Mucosa of gallbladder (tissue), 1 donor: ENCODE data around the gene THAP9. TPM values are rescaled to one million over a fixed set of nuclear protein-coding genes. Genes with fewer than 3 reads are reported as not detected.
"Not testable (repeated sequence)": the region's sequence is repeated elsewhere in the genome, so short reads cannot be mapped to it uniquely, and the experiment has no call there.

Experiments
- DNase-seq: peaks from one replicate; pipeline ENCODE4 v3.0.0-alpha.2; 2020; ENCODE audit warnings: low spot score
- total RNA-seq: library from RNA; stranded (reverse); gene quantifications from one replicate; pipeline ENCODE4 v1.2.1, GENCODE V29; 2021
- donor health status: DM: no; HTN: no; CAD: no.

The THAP9 gene
- 2.8 TPM for total RNA-seq

- DNase-seq: peak; percentile 99
These were observed at the start of gene THAP9 for GRCh38 chr4:82900411-82901182. Gene THAP9 (plus strand): TSS chr4:82900735. CDS start chr4:82900803, 68 bp downstream.

GRCh38 chr4:82851318-82851717 lies 49.2 kb upstream of the THAP9 start:
- DNase-seq: no peak

- DNase-seq: no peak
These were observed 48.4 kb upstream of the THAP9 start for GRCh38 chr4:82851885-82852750.

- DNase-seq: no peak
These were observed 47.7 kb upstream of the THAP9 start for GRCh38 chr4:82852751-82853285.

- not testable (repeated sequence) for DNase-seq
These were observed 40.0 kb upstream of the THAP9 start for GRCh38 chr4:82860487-82860886.

- no peak for DNase-seq
These were observed 39.0 kb upstream of the THAP9 start for GRCh38 chr4:82861529-82861928.

- DNase-seq: no peak
These were observed 36.1 kb upstream of the THAP9 start for GRCh38 chr4:82864336-82864979.

- DNase-seq: no peak
These were observed 34.9 kb upstream of the THAP9 start for GRCh38 chr4:82865592-82865991.

- not testable (repeated sequence) for DNase-seq
These were observed 34.5 kb upstream of the THAP9 start for GRCh38 chr4:82866033-82866432.

GRCh38 chr4:82866706-82867385 lies 33.7 kb upstream of the THAP9 start:
- no peak for DNase-seq

- no peak for DNase-seq
These were observed 32.0 kb upstream of the THAP9 start for GRCh38 chr4:82868572-82868971.

- no peak for DNase-seq
These were observed 15.1 kb upstream of the THAP9 start for GRCh38 chr4:82885410-82885809.

GRCh38 chr4:82886147-82886942 lies 14.2 kb upstream of the THAP9 start:
- no peak for DNase-seq

- DNase-seq: no peak
These were observed 11.2 kb upstream of the THAP9 start for GRCh38 chr4:82889287-82889686.

GRCh38 chr4:82890528-82890900 lies 10.0 kb upstream of the THAP9 start:
- DNase-seq: no peak

GRCh38 chr4:82890901-82891706 lies 9.4 kb upstream of the THAP9 start, which contains the start of gene SEC31A:
Gene SEC31A (minus strand): TSS chr4:82891153. CDS start chr4:82881936, 9,217 bp downstream.
- DNase-seq: peak; percentile 97

GRCh38 chr4:82891707-82892466 lies 8.6 kb upstream of the THAP9 start:
- DNase-seq: no peak

GRCh38 chr4:82892467-82892802 lies 8.1 kb upstream of the THAP9 start:
- DNase-seq: no peak

GRCh38 chr4:82893942-82894341 lies 6.6 kb upstream of the THAP9 start:
- DNase-seq: no peak
